DOHH2 (cell line): Measurements from ENCODE around the gene POLR2C.

Experiments
- CTCF ChIP-seq: fragments of 200-600 bp; sonication (generic); IDR thresholded peaks from one replicate; pipeline ENCODE4 v1.5.1; 2014; ENCODE audit warnings: antibody characterized with exemption, mild to moderate bottlenecking, low read depth, low read length; ENCODE audit not compliant: poor library complexity, severe bottlenecking
- EZH2phosphoT487 ChIP-seq: fragments of 200-600 bp; sonication (generic); IDR thresholded peaks from 2 replicates; pipeline ENCODE4 v1.6.1; 2017; ENCODE audit warnings: borderline replicate concordance, mild to moderate bottlenecking, antibody characterized with exemption, low read length, moderate library complexity, mixed read lengths

- TF ChIP-seq CTCF (no peak), EZH2phosphoT487 (no peak)
Observed at GRCh38 chr16:57471852-57472664, 9.6 kb downstream of the POLR2C start.
